Measurements from ENCODE around the gene MYH10.

MYH10 gene

GRCh38 chr17:8630227-8630801 is at the start of gene MYH10:
MYH10 (minus strand) TSS chr17:8630725; CDS start chr17:8623246, 7,479 bp downstream.
- Histone ChIP-seq H3K4me3 (ENCODE audit: low read depth in 1 of 2, low read length in 1 of 2) (peak within 1 kb of the TSS; percentile 41 to 64), H3K27ac (no peak within 1 kb of the TSS), H3K27me3 (peaks cover 100% of the 10 kb centered on the region), H3K9me3 (no peaks in the 10 kb centered on the region), H3K4me1 (ENCODE audit: control insufficient read depth in 1 of 2, insufficient read depth in 1 of 2, low read depth in 1 of 2, low read length in 1 of 2) (peaks cover 12 to 21% of the 10 kb centered on the region in 2 experiments), H3K36me3 (no peaks in the 10 kb centered on the region)
- TF ChIP-seq, protein P1, sequence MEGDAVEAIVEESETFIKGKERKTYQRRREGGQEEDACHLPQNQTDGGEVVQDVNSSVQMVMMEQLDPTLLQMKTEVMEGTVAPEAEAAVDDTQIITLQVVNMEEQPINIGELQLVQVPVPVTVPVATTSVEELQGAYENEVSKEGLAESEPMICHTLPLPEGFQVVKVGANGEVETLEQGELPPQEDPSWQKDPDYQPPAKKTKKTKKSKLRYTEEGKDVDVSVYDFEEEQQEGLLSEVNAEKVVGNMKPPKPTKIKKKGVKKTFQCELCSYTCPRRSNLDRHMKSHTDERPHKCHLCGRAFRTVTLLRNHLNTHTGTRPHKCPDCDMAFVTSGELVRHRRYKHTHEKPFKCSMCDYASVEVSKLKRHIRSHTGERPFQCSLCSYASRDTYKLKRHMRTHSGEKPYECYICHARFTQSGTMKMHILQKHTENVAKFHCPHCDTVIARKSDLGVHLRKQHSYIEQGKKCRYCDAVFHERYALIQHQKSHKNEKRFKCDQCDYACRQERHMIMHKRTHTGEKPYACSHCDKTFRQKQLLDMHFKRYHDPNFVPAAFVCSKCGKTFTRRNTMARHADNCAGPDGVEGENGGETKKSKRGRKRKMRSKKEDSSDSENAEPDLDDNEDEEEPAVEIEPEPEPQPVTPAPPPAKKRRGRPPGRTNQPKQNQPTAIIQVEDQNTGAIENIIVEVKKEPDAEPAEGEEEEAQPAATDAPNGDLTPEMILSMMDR (IDR thresholded peaks at IDR 0.05): no peak

- no peaks in the 10 kb centered on the region for H3K36me3 ChIP-seq
- peaks cover 23% of the 10 kb centered on the region for H3K27me3 ChIP-seq
- no peak overlapping the region for H3K27ac ChIP-seq
- no peaks in the 10 kb centered on the region for H3K4me1 ChIP-seq (ENCODE audit: control insufficient read depth in 1 of 2, insufficient read depth in 1 of 2, low read depth in 1 of 2, low read length in 1 of 2)
- no peak overlapping the region for H3K4me3 ChIP-seq (ENCODE audit: low read depth in 1 of 2, low read length in 1 of 2)
- H3K9me3 ChIP-seq: no peaks in the 10 kb centered on the region
- TF ChIP-seq, protein P1 (IDR thresholded peaks at IDR 0.05): no peak
These were observed 48.6 kb upstream of the MYH10 start for GRCh38 chr17:8679126-8679525.

- TF ChIP-seq, protein P1 (IDR thresholded peaks at IDR 0.05): no peak
- peaks cover 20% of the 10 kb centered on the region for H3K27me3 ChIP-seq
These were observed 44.8 kb upstream of the MYH10 start for GRCh38 chr17:8675306-8675705.

GRCh38 chr17:8674344-8675305 is 44.1 kb upstream of the MYH10 start:
- no peaks in the 10 kb centered on the region for H3K4me1 ChIP-seq (ENCODE audit: control insufficient read depth in 1 of 2, insufficient read depth in 1 of 2, low read depth in 1 of 2, low read length in 1 of 2)
- no peak overlapping the region for H3K27ac ChIP-seq
- no peaks in the 10 kb centered on the region for H3K9me3 ChIP-seq
- H3K36me3 ChIP-seq: no peaks in the 10 kb centered on the region
- no peak overlapping the region for H3K4me3 ChIP-seq (ENCODE audit: low read depth in 1 of 2, low read length in 1 of 2)
- TF ChIP-seq, protein P1 (IDR thresholded peaks at IDR 0.05): no peak
- peaks cover 13% of the 10 kb centered on the region for H3K27me3 ChIP-seq

More at GRCh38 chr17:8675306-8675705, 44.8 kb upstream of the MYH10 start:
- no peaks in the 10 kb centered on the region for H3K9me3 ChIP-seq
- H3K4me3 ChIP-seq (ENCODE audit: low read depth in 1 of 2, low read length in 1 of 2): no peak overlapping the region
- no peaks in the 10 kb centered on the region for H3K36me3 ChIP-seq
- no peak overlapping the region for H3K27ac ChIP-seq
- H3K4me1 ChIP-seq (ENCODE audit: control insufficient read depth in 1 of 2, insufficient read depth in 1 of 2, low read depth in 1 of 2, low read length in 1 of 2): no peaks in the 10 kb centered on the region

DNA sequence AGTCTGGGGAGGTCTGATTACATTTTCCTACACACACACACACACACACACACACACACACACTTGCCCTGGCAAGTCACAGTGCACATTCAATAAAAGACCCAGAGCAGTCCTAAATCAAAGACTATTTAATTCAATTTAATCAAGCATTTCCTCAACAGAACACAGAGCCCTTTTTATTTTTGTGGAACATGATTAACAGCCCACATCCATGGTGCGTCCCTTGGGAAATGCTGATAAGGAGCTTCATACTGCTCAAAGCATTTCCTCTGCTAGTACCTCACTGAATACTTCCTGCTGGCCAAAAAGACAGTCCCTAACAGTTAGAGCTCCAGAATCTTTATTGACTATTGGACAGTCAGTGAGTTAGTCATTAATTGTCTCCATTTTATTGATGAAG is 43.1 kb upstream of the MYH10 start:
- H3K4me3 ChIP-seq (ENCODE audit: low read depth in 1 of 2, low read length in 1 of 2): no peak overlapping the region
- TF ChIP-seq, protein P1 (IDR thresholded peaks at IDR 0.05): no peak
- no peaks in the 10 kb centered on the region for H3K4me1 ChIP-seq (ENCODE audit: control insufficient read depth in 1 of 2, insufficient read depth in 1 of 2, low read depth in 1 of 2, low read length in 1 of 2)
- no peaks in the 10 kb centered on the region for H3K36me3 ChIP-seq
- no peak overlapping the region for H3K27ac ChIP-seq
- peaks cover 12% of the 10 kb centered on the region for H3K27me3 ChIP-seq
- H3K9me3 ChIP-seq: no peaks in the 10 kb centered on the region

Data from neutrophil (primary cell).